CD4-positive, alpha-beta T cell treated with Interleukin-17A for 4 hours (primary cell): ENCODE data around the gene SUFU.
"Not testable (repeated sequence)": the region's sequence is repeated elsewhere in the genome, so short reads cannot be mapped to it uniquely, and the experiment has no call there.

Experiments used
- DNase-seq: peaks from one replicate; pipeline ENCODE4 v3.0.0-alpha.2; 2020; ENCODE audit warnings: mixed read lengths

Gene SUFU

DNA sequence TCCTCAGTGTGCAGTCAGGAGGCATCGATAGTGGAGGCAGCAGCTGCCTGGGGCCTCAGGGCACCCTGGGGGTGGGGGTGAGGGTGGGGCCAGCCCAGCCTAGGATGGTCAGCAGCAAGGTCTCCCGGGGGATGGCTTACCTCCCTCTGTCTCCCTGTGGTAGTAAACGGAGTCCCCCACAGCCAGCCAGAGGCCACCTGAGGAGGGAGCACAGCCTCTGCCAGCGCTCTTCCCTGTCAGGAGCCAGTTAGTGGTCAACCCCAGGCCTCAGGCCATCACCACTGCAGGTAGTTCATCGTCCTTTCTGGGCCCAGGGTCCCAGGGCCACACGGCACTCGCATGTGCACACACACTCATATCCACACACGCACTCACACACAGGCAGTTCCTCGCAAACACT lies 23.4 kb upstream of the SUFU start:
- no peak for DNase-seq

- no peak for DNase-seq
Measured at GRCh38 chr10:102484021-102484420, 19.8 kb upstream of the SUFU start.

- no peak for DNase-seq
Measured at GRCh38 chr10:102485093-102485784, 18.5 kb upstream of the SUFU start.

GRCh38 chr10:102491136-102491535 lies 12.6 kb upstream of the SUFU start:
- DNase-seq = no peak

DNA sequence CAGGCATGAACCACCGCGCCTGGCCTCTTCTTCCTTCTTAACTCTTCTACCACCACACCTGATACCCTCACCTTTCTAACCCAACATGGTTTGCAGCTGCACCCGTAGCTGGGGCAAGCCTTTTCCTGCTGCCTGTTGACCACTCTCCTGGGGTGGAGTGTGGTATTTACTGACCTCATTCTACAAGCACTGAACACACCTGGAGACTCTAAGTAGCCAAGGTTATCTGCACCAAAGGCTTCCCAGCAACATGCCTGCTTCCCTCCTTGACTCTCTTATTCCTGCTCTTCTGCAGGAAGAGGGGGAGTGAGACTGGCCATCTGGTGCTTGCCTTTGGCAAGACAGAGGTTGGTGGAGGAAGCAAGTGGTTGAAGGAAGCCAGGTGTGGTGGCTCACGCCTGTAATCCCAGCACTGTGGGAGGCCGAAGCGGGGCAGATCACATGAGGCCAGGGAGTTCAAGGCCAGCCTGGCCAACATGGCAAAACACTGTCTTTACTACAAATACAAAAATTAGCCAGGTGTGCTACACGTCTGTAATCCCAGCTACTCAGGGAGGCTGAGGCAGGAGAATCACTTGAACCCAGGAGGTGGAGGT lies 11.3 kb upstream of the SUFU start:
- DNase-seq = no peak

DNA sequence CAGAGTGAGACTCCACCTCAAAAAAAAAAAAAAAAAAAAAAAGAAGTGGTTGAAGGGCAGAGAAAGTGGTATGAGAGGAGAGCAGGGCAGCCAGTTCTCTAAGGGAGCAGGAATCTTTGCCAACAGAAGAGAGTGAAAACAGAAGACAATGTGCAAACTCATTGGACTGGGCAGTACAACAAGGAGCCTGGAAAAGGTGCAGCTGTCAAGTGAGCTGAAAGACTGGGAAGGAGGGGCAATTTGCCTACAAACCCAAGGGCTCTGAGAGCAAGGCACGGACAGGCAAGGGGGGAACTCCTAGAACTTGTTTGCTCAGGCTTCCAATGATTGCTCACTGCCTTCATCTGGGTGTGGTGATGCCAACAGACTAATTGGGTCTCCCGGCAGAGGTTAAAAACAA lies 10.8 kb upstream of the SUFU start:
- no peak for DNase-seq

DNA sequence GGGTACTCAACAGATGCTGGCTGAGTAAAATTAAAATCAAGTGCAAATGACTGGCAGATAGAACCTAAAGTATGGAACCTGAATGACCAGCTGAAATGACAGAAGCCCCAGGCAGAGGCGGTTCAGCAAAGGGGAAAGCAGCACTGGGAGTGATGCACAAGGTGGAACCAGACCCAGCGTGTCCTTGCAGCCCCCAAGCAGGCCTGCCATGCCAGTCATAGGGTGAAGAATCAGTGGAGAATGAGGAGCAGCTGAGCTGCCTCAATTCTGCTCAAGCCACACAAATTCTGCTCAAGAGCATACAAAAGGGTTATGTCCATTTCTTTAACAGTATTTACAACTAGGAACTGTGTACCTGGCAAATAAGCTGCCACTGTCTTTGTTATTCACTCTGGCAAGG lies 10.0 kb upstream of the SUFU start:
- no peak for DNase-seq

DNA sequence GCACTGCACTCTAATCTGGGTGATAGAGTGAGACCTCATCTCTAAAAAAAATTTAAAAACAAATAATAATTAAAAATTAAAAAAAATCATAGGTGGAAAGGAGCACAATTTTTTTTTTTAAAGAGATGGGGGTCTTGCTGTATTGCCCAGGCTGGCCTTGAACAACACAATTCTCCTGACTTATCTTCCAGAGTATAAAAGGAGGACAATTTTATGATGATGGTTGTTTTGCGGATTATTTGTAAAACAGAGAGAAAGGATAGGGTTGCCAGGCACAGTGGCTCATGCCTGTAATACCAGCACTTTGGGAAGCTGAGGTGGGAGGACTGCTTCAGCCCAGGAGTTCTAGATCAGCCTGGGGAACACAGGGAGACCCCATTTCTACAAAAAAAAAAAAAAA lies 6.2 kb upstream of the SUFU start:
- DNase-seq = no peak

GRCh38 chr10:102499356-102499755 lies 4.4 kb upstream of the SUFU start:
- no peak for DNase-seq

DNA sequence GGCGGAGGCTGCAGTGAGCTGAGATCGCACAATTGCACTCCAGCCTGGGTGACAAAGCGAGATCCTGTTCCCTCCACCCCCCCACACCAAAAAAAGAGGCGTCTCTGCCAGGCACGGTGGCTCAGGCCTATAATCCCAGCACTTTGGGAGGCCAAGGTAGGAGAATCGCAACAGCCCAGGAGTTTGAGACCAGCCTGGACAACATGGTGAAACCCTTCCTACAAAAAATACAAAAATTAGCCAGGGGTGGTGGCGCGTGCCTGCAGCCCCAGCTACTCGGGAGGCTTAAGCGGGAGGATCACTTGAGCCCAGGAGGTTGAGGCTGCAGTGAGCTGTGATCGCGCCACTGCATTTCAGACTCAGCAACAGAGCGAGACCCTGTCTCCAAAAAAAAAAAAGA lies 3.1 kb upstream of the SUFU start:
- not testable (repeated sequence) for DNase-seq

GRCh38 chr10:102501201-102502028 lies 2.4 kb upstream of the SUFU start:
- no peak for DNase-seq

DNA sequence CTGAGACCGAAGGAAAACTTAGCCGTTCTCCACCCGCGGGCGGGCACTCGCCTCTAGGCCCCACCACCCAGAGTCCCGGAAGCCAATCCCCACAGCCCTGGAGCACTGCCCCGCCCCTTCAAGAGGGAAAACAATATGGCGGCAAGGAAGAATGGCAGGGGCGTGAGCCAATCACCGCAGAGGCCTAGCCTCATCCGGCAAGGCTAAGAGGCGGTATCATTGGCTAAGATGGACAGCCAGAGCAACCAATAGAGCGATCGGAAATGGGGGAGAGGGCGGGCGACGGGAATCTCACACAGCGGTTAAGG lies 1.8 kb upstream of the SUFU start:
- peak; percentile 97 for DNase-seq

DNA sequence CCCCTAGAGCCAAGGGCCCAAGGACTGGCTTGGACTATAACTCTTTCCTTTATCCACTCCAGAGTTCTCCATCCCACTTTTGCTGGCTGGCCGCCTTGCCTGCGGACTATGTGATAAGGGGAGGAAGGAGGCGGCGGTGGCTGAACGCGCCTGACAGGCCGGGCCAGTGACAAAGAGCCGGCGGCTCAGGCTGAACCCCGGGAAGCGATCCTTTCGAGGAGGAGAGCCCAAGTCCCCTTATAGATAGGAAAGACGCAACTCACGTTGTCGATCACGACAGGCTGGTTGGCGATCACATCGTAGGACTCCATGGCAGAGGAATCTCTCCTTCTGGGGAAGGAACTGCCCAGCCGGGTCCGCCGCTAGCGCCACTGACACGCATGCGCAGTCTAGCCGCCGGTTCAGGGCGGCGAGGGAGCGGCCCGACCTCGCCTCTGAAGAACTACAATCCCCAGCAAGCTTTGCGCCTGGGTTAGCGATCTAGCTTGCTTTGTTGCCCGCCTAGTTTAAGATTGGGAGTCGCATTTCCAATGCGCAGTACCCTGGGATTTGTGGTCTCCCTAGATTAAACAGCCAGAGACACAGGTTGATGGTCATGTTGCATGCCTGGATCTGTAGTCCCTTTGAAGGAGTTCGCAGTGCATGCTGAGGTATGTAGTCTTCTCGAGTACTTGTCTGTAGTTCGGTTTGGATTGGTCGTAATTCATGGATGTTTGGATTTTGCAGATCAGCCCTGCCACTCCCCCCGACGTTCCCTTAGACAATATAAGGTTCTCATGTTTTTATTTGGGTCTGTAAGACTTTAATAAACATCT lies 1.2 kb upstream of the SUFU start, which contains the start of gene ACTR1A:
Gene ACTR1A (minus strand): TSS at position 376 of the 815 bp plus-strand sequence. CDS start 65 bp downstream, at position 311.
- peak; percentile 95 for DNase-seq

GRCh38 chr10:102504179-102504975 lies 605 bp downstream of the SUFU start:
- DNase-seq = peak; percentile 36

DNA sequence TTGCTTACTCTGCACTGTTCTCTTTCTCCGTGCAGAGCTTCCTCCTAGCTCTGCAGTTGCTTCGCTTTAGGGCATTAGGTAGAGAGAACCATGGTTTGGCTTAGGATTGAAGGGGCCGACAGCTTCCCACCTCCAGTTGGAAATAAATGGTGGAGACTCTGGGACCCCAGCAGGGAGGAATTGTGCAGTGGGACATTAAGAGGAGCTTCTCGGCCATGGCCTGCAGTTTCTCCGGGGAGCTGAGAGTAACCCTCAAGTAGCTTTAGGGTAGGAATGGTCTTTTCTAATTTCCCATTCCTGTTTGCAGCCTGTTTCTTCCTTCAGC lies 1.2 kb downstream of the SUFU start:
- DNase-seq = no peak

DNA sequence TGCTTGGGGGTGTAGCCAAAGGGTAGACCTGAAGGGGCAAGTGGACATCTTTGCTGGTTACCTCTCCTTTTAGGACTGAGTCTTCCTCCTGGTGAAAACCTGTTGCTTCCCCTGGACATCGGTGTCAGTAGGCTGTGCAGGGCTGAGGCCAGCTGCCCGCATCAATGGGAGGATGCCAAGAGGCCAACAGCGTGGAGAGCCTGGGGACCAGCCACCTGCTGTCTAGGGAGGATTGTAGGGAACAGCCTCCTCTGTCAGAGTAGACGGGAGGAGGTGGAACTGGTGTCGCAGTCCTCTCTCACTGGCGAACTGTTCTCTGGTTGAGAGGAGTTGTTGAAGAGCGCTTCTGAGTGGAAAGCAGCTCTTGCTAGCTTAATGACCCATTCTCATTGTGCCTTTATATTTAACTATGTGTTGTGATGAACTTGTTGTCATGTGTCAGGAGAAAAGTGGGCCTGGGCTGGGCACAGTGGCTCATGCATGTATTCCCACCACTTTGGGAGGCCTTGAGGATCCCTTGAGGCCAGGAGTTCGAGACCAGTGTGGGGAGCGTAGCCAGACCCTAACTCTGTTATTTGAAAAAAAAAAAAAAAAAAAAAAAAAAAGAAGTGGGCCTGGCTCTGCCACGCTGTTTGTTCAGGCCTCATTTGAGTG lies 1.8 kb downstream of the SUFU start:
- DNase-seq = no peak

GRCh38 chr10:102507521-102507920 lies 3.7 kb downstream of the SUFU start:
- DNase-seq = no peak

DNA sequence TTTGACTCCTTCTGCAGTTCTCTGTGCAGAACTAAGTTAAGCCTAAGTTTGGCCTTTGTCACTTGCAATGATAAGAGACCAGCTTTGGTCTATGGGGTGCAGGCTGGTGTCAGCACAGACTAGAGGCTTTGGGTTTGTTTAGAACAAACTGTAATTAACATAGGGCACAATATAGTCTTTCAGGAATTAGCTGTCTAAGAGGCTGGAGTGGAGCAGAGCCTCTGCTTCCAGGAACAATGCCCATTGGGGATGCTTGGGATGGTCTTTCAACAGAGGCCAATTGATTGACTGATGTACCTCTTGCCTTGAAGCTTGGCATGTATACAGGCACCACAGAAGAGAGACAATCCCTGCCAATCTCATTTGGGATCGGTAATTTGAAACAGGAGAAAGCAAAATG lies 4.7 kb downstream of the SUFU start:
- no peak for DNase-seq

DNA sequence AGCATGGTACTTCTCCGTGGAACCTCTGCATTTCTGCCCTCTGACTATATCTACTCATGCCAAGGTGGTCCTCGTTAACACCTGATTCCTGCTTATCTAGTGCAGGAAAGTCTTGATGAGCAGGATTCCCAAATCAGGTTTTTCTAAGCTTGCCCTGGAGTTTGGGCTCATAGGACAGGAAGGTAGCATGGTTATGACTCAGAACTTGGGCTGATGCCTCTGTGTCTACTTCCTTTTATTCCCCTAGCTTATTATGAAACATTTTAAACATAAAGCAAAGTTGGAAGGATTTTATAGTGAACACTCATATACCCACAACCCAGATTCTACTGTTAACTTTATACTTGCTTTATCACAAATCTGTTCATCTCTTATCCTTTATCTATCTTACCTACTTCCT lies 5.6 kb downstream of the SUFU start:
- no peak for DNase-seq

DNA sequence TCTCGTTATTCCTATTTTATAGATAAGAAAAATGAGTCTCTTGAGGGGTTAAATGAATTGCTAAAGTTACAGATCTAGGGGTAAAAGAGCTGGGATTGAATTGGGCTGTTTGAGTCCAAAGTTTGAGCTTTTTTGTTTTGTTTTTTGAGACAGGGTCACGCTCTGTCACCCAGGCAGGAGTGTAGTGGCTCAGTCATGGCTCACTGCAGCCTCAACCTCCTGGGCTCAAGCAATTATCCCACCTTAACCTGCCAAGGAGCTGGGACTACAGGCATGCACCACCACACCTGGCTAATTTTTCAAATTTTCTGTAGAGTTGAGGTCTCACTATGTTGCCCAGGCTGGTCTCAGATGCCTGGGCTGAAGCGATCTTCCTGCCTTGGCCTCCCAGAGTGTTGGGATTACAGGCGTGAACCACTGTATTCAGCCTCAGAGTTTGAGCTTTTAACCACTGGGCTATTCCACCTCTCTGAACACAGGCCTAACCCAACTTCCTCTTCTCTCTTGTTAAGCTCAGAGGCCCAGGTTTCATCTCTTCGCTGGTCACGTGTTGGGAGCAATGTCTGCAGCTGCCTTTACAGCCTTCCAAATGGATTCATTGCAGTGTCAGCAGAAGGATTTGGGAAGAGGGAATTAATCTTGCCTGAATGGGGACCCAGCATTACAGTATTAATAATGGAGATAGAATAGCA lies 8.0 kb downstream of the SUFU start:
- no peak for DNase-seq
